Dermis blood vessel endothelial cell (primary cell): Measurements from ENCODE around the gene DSEL. TPM values are rescaled to one million over a fixed set of nuclear protein-coding genes. Genes with fewer than 3 reads are reported as not detected.

Experiments
- DNase-seq: peaks from one replicate; pipeline ENCODE4 v3.0.0; 2010
- total RNA-seq: library from RNA; depleted of rRNA; stranded (reverse); fragments of >200 nt; gene quantifications from 2 replicates; pipeline ENCODE4 v1.2.3, GENCODE V29; 2014

Gene DSEL
- total RNA-seq: 9.2 and 10.6 TPM in 2 replicates

DNA sequence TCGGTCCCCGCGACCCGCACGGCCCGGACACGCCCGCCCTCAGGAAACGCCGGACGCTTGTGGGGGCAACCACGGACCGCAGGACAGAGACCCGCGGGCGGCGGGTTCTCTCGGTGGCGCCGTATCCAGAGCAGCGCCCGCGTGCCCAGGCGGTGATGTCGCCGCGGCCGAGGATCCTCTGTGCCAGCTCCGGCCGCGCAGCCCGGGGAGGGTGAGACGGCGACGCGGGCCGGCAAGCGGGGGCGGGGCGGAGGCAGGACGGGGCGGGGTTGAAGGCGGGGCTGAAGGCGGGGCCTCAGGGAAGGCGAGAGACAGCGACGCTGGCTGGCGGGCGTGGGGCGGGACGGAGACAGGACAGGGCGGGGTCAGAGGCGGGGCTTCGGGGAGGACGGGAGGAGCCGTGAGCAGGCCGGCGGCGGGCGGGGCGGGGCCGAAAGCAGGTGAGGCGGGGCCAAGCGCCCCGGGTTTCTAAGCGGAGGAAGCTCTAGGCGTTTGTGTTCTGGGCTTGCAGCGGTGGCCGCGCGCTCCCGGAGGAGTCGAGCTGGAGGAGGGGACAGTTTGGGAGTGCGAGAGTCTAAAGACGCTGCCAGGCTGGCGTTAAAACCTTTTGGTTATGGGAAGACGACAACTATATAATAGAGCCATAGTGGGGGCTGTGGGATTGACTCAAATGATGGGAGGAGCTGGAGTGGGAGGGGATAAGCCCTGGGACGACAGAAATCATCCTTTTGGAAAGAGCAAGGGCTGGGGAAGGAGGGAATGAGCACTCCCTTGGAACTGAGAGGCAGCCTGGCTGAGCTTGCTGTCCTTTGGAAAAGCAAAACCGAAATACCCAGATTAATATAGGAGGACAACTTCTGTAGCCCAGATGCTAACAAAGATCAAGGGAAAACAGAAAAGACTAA, at the start of gene DSEL:
Gene DSEL (minus strand): TSS at position 182 of the 905 bp plus-strand sequence. CDS start 2,112 bp downstream, outside the sequence.
- DNase-seq: peak; percentile 97

DNA sequence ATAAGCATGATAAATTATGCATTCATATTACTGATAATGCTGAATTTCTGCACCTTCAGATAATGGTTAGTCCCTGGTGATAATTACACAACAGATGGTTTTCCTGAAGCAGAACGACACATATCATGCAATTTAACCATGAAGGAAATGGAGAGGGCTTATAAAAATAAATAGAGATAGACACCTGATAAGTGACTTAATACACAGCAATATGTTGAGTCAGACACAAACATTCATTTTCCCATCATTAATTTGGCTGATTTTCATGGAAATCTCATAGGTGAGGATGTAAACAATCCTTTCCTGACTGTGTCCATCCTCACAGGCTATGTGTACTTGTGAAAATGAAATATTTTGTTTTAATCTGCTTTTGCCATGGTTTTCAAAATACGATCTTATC, 36.9 kb upstream of the DSEL start:
- DNase-seq: peak; percentile 6

DNA sequence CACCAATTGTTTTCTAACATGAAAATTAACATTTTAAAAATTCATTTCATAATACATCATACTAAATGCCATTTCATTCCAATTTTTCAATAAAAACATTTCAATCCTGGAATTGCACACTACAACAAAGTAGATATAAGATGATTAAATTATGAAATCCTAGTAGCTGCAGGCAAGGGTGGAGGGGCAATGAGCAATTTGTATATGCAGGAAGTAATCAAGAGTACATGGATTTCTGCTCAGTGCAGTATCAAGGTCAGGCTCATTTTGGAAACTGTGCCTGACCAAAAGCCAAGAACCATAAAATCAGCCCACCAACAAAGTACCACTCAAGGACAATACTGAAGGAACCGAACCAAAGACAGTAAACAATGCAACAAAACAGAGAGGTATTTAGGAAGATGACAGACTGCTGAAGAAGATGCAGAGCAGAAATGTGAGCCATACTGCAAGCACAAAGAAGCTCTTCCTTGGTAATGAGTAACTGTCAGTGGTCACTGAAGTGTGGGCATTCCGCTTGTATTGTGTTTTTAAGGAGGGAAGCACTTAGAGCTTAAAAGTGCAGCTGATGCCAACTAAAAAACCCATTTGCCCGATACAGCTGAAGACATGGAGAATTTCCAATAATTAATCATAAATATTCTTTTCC, 34.5 kb upstream of the DSEL start:
- no peak for DNase-seq

DNA sequence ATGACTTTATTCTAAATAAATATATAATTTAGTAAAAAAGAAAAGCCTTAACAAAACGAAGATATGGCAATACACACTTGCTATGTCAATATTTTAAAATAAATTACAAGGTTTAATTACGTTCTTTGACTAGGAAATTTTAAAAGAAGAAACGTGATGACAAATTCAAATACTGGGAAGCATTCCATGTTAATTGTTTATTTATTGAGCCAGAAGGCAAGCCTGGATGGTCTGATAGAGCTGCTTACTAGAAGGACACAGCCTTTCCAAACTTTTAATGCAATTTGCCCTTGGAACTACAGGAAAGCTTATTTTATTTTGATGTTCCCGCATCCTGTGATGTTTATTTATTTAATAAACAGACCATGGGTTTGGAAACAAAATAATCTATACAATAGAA, 33.4 kb upstream of the DSEL start:
- DNase-seq: no peak

DNA sequence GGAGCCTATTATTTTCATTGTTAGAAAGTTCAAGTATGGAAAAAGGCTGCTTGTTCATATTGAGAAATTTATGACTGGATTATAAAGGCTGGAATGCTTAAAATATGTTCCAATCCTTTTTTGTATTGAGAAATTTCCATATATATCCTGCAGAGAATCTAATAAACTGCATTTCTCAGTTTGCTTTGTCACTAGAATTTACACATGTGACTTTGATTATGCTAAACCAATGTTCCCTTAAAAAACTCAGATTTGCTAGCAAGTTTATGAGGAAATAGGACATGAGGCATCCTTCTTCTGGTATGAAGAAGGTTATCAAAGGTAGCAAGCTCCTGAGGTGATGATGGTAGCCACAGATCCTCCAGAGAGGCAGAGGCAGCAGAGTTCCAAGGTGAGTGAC, 29.2 kb upstream of the DSEL start:
- DNase-seq: no peak

DNA sequence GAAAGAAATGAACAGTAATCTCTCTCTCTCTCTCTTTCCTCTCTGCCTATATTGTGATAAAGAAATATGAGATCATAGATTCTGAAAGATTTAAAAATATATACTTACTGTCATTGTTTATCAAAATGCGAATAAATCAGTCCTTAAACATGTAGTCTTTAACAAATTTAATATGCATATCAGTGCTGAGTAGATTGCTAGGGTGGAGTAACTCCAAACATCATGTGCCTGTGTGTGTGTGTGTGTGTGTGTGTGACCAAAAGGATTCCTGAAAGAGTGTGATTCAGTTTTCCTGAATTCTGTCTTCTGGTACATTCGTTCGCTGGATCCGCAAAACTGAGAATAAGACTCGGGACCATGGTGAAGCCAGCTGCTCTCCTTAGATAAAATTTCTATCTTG, 24.0 kb upstream of the DSEL start:
- DNase-seq: no peak

DNA sequence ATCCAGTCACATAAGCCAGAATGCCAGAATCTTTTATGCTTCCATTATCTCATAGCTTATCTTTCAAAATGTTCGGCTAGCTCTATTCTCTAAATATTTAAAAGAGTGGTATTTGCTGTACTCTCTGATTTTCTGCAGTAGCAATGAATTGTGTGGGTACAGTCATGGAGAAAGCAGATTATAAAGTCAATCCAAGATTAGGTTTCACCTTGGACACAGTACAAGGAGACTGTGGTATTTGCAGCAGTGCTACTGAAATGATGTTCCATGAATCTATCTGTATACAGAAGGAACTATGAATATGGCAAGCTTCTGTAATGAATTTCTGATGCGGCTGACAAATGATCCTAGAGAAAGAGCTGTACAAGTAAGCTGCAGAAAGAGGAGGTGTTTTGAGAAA, 15.4 kb upstream of the DSEL start:
- no peak for DNase-seq

DNA sequence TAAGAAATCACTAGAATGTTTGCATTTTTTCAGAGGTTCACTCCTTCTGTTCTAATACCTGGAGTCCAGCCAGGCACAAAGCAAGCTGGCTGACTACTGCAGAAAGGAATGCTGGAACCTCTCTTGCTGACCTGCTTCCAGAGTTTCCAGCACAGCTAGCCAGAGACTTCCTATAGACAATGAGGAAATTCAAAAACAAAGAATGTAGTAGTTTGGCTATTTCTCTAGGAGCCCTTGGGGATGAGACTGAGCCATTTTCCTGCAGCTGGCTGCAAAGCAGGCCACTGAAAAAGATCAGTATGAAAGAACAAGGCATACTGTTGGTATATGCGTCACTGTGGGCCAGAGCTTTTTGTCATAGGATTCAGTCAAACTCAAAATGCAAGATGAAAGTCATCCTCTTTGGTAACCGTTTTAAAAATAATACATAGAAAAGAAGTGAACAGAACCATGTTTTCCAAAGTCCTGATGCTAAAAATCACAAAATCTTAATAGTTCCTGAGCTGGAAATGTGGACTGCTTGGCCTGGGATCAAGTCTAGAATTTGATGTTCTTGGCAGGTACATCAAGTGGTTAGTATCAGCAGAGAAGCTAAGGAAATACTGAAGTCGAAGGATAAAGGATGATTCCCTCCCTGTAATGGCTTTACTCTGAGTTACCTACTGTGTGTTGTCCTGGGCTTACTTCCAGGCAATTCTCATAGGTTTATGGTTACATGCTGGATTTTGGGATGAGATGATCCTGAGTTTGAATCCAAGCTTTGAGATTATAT, 9.0 kb upstream of the DSEL start:
- DNase-seq: peak; percentile 86

DNA sequence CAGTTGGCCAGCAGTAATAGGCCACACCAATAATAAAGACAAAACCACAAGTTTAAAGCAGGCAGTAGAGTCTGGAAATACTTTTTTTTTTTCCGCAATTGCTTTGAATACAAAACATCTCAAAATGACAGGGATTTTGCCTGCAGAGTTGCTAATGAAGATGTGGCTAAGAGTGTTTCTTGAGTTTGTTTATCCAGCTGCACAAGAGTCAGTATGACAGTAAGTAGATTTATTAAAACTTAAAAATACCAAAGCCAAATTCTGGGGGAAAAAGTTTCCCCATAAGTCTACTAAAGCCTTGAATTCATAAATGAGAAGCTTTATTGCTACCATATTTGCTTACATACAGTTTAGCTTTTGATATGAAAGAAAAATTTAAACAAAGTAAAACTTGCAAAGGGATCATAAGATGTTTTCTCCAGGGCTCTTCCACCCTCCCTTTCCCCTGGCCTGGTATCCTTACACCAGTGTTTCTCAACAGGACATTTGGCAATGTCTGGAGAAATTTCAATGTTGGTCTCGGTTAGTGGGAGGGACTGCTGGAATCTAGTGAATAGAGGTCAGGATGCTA, 3.9 kb upstream of the DSEL start:
- no peak for DNase-seq

DNA sequence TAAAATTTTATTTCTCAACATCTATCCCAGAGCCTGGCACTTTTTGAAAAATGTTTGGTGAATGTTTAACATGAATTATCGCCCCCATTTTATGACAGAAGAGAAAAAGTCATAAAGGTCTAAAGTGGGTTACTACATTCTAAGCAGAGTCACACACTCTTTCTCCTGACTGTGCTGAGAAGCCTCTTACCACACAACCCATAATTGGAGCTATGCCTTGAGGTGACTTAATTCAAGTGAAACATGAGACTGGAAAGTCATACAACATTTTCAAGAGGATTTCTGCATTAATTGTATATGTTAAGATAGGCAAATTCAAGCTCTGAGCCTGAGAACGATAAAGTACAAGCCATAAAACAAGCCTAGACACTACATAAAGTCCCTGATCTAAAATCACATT, 3.1 kb upstream of the DSEL start:
- DNase-seq: no peak

DNA sequence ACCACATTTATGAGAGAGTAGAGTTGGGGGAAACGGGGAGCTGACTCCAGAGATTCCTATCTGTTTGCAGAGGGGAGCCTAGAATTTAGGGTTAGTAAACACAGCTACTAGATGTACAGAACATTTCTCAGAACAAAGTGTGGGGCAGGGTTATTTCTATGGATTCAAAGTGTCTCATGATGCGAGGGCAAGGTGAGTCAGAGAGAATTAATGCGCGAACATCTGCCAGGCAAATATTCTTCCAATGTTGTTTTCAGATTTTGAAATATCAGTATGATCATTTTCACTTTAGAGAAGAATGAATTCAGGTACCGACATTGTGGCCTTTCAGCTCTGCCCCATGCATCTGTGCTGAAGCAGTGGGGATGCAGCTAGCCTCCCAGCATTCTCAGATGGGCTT, 2.0 kb upstream of the DSEL start:
- DNase-seq: no peak

DNA sequence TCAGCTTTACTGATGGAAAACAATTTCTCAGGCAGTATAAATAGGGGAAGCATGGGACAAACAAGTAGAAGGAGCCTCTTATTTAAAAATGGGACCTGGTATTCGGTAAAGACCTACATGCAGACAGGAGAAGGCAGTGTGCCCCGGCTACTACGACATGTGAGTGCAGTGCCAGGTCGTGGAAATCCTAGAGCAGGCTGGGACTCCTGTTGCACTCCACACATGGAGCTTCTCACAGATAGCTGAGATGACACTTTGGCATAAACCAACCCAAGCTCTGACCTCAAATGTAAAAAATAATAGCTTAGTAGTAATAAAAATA, 885 bp upstream of the DSEL start:
- no peak for DNase-seq

DNA sequence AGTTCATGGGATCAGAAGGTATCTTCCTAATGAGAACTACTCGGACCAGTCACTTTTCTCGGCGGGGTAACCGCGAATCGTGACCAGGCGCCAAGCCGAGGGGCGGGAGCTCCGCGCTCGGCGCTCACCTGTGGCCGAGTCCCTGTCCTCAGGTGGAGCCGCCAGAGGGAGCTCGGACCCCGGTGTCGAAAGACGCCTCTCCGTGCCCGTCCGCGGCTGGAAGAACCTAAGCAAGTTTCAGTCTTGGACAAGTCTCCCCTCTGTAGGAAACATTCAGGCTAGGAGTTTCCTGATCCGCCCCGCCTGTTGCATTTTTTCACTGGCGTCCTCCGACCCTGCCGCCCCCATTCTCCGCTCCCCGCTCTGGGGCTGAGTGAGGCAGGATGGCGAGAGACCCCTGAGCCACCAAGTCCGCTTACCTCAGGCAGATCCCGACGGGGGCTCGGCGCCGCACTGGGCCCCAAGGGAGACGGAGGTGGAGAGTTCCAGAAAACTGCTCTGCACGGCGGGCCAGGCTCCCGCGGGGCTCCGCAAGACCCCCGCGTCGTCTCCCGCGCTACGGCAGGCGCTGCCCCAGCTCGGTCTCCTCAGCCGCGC, 480 bp downstream of the DSEL start:
- peak; percentile 90 for DNase-seq

DNA sequence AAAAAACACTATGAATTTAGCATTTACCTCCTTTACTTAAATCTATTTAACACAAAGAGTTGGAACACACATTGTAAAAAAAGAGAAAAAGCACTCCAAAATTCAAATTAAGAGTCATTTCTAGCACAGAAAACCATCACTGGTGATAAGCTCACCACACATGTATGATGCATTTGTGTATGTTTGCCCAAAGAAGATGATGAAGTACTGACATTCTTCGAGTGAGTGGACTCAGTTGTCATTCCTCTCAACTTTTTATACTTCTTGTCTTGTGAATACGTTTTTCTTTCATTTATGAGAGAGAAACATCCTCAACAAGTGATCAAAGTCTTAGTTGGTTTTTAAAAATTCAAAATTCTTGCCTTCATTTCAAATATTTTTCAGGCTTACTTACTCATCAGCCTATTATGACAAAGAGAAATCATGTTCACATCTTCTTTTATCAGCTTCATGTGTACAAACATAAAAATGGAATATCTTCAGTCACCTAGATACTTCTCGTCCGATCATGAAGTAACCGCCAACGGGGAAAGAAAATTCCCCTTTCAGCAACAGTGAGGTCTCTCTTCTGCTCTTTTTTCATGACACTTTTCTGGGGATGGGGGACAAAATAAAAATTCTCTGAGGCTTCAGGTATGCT, 1.5 kb downstream of the DSEL start:
- DNase-seq: no peak

DNA sequence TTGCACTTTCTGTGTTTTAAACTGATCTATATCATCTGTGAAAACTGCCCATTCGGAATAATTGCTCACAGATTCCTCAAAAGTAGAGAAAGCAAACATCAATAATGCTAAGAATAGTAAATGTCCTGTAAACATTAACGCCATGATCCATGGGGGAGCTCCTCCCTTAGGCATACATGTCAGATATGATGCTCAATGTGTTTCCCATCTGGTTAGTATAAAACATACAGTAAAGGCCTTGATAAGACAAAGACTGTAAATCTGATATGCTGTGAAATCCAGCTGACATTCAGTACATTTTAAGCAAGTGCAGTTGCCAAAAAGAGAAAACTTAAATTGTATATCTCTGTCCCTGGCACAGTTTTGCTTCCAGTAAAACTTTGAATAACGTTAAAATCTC, 2.1 kb downstream of the DSEL start:
- no peak for DNase-seq

DNA sequence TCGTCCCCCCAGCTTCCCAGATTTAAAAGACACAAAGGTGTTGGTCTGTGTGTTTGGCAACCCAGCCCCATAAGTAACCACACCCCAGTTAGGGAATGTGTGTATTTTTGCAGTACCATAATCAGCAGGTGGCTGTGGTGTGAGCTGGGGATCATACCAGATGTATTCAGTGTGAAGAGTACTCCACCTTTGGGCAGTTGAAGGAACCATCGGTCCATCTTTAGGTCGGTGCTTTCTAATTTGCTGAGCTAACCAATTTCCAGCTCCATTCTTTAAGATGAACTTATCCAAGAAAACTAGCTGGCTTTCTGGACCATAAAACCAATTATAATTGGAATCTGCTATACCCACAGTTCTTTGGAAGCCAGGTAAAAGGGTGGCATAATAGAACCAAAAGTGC, 3.2 kb downstream of the DSEL start:
- peak; percentile 38 for DNase-seq

DNA sequence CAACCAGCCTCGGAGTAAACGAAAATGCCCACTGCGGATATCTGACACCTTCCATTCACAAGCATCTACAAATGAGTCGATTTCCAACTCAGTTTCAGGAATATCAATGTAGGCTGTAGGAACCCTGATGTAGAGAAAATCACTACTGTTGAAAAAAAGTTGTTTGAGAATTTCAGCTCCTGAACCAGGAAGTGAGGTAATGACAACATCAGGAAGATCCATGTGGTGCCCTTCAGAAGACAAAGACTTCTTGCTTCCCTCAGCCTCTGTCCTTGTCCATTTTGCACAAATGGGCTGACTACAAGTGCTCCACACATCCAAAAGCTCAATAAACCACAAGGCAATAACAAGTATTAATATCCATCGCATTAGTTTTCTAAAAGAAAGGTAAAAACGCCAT, 4.7 kb downstream of the DSEL start:
- no peak for DNase-seq

DNA sequence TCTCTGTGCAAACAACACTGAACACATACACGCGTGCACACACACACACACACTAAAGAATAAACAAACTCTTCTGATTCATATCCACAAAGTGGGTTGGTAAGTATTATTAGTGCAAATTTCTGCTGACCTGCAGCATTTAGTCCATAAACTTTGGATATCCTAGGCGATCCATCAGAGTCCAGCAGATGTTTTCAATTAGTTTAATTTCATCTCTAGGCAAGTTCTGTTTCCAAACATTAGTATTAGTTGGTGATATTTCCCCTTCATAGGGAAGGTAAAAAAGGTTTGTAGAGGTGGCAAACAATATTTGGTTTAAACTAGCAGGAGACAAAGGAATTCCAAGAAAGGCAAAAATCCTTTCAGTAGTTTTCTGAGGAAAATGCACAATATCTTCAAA, 5.7 kb downstream of the DSEL start:
- DNase-seq: no peak

DNA sequence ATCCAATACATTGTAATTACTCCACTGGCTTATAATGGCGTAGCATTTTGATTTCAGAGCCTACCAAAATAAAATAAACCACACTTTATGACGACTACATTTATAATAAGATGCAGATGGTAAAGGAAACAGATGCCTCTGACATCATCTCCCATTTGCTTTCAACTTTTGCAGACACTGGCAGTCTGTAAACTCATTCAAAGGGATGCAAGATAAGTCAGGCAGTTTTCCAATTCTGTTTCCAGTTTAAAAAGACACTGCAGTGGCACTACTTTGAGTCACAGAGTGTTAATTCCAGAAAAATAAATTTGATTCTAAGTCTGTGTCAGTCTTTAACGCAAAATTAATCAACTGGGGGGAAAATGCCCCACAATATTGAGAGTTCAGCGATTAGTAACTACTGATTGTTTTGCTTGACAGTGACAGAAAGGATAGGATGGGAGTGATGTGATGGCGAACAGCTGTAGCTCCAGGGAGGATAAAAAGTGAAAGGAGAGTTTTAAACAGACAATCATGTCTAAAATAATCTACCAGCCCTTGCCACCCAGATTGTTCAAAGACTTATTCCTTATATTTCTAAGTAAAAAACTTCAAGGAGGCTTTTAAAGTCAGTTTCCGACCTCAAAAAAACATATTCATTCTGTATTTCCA, 6.7 kb downstream of the DSEL start:
- no peak for DNase-seq

DNA sequence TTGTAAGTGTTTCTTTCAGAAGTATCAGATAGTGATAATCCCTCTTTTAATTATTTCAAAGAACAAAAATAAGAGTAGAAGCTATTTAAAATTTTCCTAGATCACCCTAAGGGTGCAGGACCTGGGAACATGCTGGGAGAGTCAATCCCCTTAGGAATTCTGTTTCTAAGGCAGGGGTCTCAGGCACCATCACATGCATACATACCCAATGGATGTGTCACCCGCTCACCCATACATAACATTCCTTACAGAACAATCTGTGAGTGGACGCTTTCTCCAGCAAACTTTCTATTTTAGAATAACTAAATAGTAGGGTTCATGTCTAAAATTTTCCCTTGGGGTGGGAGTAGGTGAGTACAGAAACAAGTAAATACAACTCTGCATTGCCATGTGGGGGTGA, 8.4 kb downstream of the DSEL start:
- no peak for DNase-seq

DNA sequence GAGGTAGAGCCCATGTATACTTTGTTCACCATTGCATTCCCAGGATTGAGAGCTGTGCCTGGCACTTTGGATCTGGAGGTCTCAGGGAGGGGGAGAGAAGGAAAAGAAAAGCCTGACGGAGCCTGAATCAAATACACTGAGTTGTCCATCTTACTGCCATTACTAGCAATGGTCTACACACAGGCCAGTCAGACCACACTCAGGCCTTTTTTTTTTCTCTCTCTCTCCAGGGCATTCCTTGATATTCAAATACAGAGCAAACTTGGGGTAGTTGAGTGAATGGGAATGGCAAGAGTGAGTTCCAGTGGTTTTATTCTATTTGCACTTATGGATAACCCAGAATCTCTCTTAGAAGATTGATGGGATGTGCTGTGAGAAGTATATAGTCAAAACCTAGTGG, 11.8 kb downstream of the DSEL start:
- DNase-seq: no peak
